Measurements from ENCODE around the gene HOXD1. TPM values are rescaled to one million over a fixed set of nuclear protein-coding genes. Genes with fewer than 3 reads are reported as not detected.

The HOXD1 gene
- total and polyA plus RNA-seq, 2 donors (not counting 3 experiments of a cell fraction or from before 2014, with no cell fraction given): 6.6 to 10.4 TPM

- no peak for TF ChIP-seq POLR2AphosphoS5 (IDR thresholded peaks at IDR 0.05; ENCODE audit: insufficient read depth, low read depth, low read length)
- no peak for TF ChIP-seq POLR2A (IDR thresholded peaks at IDR 0.05; ENCODE audit: low read depth, low read length)
- no peak for TF ChIP-seq FOS (IDR thresholded peaks at IDR 0.05; ENCODE audit: borderline replicate concordance, insufficient read depth, low read length)
- no peak for TF ChIP-seq GATA2 (IDR thresholded peaks at IDR 0.05; ENCODE audit: insufficient read depth, insufficient read length, low read depth, low read length)
- TF ChIP-seq CTCF (IDR thresholded peaks at IDR 0.05; ENCODE audit: extremely low read depth in 1 of 2, insufficient read depth in 1 of 2, low read depth in 1 of 2, low read length in 2 of 2): no peak
- no peak for TF ChIP-seq EZH2 (IDR thresholded peaks at IDR 0.05; ENCODE audit: borderline replicate concordance, low read depth, low read length, severe bottlenecking)
- no peak for TF ChIP-seq JUN (IDR thresholded peaks at IDR 0.05; ENCODE audit: borderline replicate concordance, insufficient read depth, insufficient read length, low read depth)
- no peak for TF ChIP-seq MYC (IDR thresholded peaks at IDR 0.05; ENCODE audit: low read depth, low read length)
- Histone ChIP-seq H3K9ac (replicated peaks; ENCODE audit: extremely low read depth, insufficient read depth, low read length) (no peak overlapping the region), H3K4me3 (replicated peaks in 1 of 3; ENCODE audit: insufficient read depth in 1 of 3, low read depth in 1 of 3, low read length in 3 of 3) (no peak overlapping the region), H3K9me1 (replicated peaks; ENCODE audit: control insufficient read depth, extremely low read depth, insufficient read depth, low read length) (no peaks in the 10 kb centered on the region), H3K9me3 (replicated peaks; ENCODE audit: control insufficient read depth, insufficient read depth, low read length) (no peaks in the 10 kb centered on the region), H3K4me2 (ENCODE audit: insufficient read depth, low read length) (no peak overlapping the region), H3K27me3 (ENCODE audit: control insufficient read depth in 2 of 2, insufficient read depth in 2 of 2, low read length in 2 of 2) (no peaks in the 10 kb centered on the region), H3K27ac (ENCODE audit: insufficient read depth, low read depth, low read length) (no peak overlapping the region), H3K36me3 (ENCODE audit: control insufficient read depth in 2 of 2, extremely low read depth in 1 of 2, insufficient read depth in 2 of 2, low read length in 2 of 2) (no peaks in the 10 kb centered on the region), H4K20me1 (replicated peaks; ENCODE audit: control insufficient read depth, extremely low read depth, insufficient read depth, low read length) (no peaks in the 10 kb centered on the region), H3K79me2 (ENCODE audit: control insufficient read depth, insufficient read depth, low read length) (no peaks in the 10 kb centered on the region), H3K4me1 (ENCODE audit: control insufficient read depth, extremely low read depth, insufficient read depth, low read length) (peaks cover 6% of the 10 kb centered on the region), H2AFZ (ENCODE audit: low read depth, low read length) (no peak overlapping the region)
- ChIA-PET POLR2A (no interaction called here), CTCF (interaction anchor here (1.1 to 1.7 kb wide), 3 partner anchors 10 to 343 kb away, joined by 3 to 5 read pairs (median 3); no protein-coding TSS in a partner anchor)
- FAIRE-seq: no peak
- BruUV-seq (replicated peaks): no TSS peak
- dilution Hi-C loops (cut with MboI; ENCODE audit: extremely low pct_ligation_motif_present, low sequenced_read_pairs): no loop called here
- intact Hi-C loops (cut with micrococcal nuclease): no loop called here
- no peak for DNase-seq (ENCODE audit: low read depth, low spot score)
Observed at GRCh38 chr2:176211110-176211509, 22.6 kb downstream of the HOXD1 start.

Data from endothelial cell of umbilical vein (primary cell).